SK-N-SH (cell line): ENCODE measurements around the gene LIX1L. TPM values are rescaled to one million over a fixed set of nuclear protein-coding genes. Genes with fewer than 3 reads are reported as not detected.

Experiments
- CTCF ChIA-PET: fragments of 300-600, 350-600 bp; formaldehyde crosslinking; extraction: SDS; loops from one replicate; lab custom pipeline; 2021; lab: Yijun Ruan, JAX
- POLR2A ChIA-PET: fragments of 350-600 bp; sonication (Branson Sonifier 250); formaldehyde crosslinking; extraction: SDS; loops from one replicate; lab custom pipeline; 2020; ENCODE audit warnings: antibody characterized with exemption, inconsistent platforms; lab: Yijun Ruan, JAX
- DNase-seq: peaks from one replicate; pipeline ENCODE4 v3.0.0; 2012
- H2AFZ ChIP-seq: fragments of 200-600 bp; sonication (generic); 2 replicates; pipeline ENCODE4 v1.8.1; 2016; ENCODE audit warnings: antibody characterized with exemption, mild to moderate bottlenecking, low read depth
- H3F3A ChIP-seq: fragments of 200-600 bp; sonication (generic); replicated peaks from 2 replicates; pipeline ENCODE3; 2016; ENCODE audit warnings: antibody characterized with exemption, mild to moderate bottlenecking; ENCODE audit not compliant: insufficient read depth
- H3K27ac ChIP-seq, 2 experiments: fragments of 200-500 bp in 1 of 2; fragments of 200-600 bp in 1 of 2; sonication (Bioruptor generic) in 1 of 2; sonication (generic), shearing (Covaris generic) in 1 of 2; 2 replicates each; pipeline versions ENCODE4 v1.5.1 to v1.6.1; 2014 to 2016; ENCODE audit warnings: low read depth in 2 of 2, inconsistent platforms in 1 of 2, low read length in 1 of 2, mild to moderate bottlenecking in 1 of 2, mixed read lengths in 1 of 2
- H3K27me3 ChIP-seq: fragments of 200-600 bp; sonication (generic), shearing (Covaris generic); 2 replicates; pipeline ENCODE4 v1.6.1; 2016; ENCODE audit warnings: mixed run types; ENCODE audit not compliant: insufficient read depth
- H3K36me3 ChIP-seq, 2 experiments: fragments of 200-500 bp in 1 of 2; fragments of 200-600 bp in 1 of 2; sonication (Bioruptor generic) in 1 of 2; sonication (generic) in 1 of 2; replicated peaks in 1 of 2; 2 replicates each; pipeline versions ENCODE3 to v1.5.1; 2014 to 2016; ENCODE audit warnings: low read length in 1 of 2, mild to moderate bottlenecking in 1 of 2; ENCODE audit not compliant: insufficient read depth in 2 of 2, control insufficient read depth in 1 of 2
- H3K4me1 ChIP-seq, 2 experiments: fragments of 200-500 bp in 1 of 2; fragments of 200-600 bp in 1 of 2; sonication (Bioruptor generic) in 1 of 2; sonication (generic), shearing (Covaris generic) in 1 of 2; 2 replicates each; pipeline versions ENCODE4 v1.5.1 to v1.6.1; 2014 to 2016; ENCODE audit warnings: low read depth in 1 of 2, low read length in 1 of 2, mixed run types in 1 of 2; ENCODE audit not compliant: insufficient read depth in 2 of 2, control insufficient read depth in 1 of 2
- H3K4me2 ChIP-seq: fragments of 200-600 bp; sonication (generic), shearing (Covaris generic); 2 replicates; pipeline ENCODE4 v1.6.1; 2017; ENCODE audit warnings: mixed run types
- H3K4me3 ChIP-seq, 2 experiments: fragments of 200-500 bp in 1 of 2; fragments of 200-600 bp in 1 of 2; sonication (Bioruptor generic) in 1 of 2; sonication (generic), shearing (Covaris generic) in 1 of 2; 2 replicates each; pipeline versions ENCODE4 v1.5.1 to v1.8.1; 2014 to 2016; ENCODE audit warnings: low read depth in 2 of 2, inconsistent platforms in 1 of 2, low read length in 1 of 2, mild to moderate bottlenecking in 1 of 2, mixed read lengths in 1 of 2, moderate library complexity in 1 of 2
- H3K79me2 ChIP-seq: fragments of 200-600 bp; sonication (generic); 2 replicates; pipeline ENCODE4 v1.8.1; 2017; ENCODE audit warnings: mild to moderate bottlenecking; ENCODE audit not compliant: insufficient read depth
- H3K9ac ChIP-seq: fragments of 200-600 bp; sonication (generic); 2 replicates; pipeline ENCODE4 v1.6.1; 2017; ENCODE audit warnings: mixed run types
- H3K9me2 ChIP-seq: fragments of 200-600 bp; sonication (generic); 2 replicates; pipeline ENCODE4 v1.6.1; 2017; ENCODE audit warnings: mixed run types
- H3K9me3 ChIP-seq: fragments of 200-600 bp; sonication (generic); 2 replicates; pipeline ENCODE4 v1.6.1; 2017; ENCODE audit warnings: mixed run types, mild to moderate bottlenecking, moderate library complexity
- H4K20me1 ChIP-seq: fragments of 200-600 bp; sonication (generic); 2 replicates; pipeline ENCODE4 v1.6.1; 2017; ENCODE audit warnings: mild to moderate bottlenecking, mixed run types; ENCODE audit not compliant: insufficient read depth
- CHD2 ChIP-seq: fragments of 150-350 bp; IDR thresholded peaks from 2 replicates; pipeline ENCODE4 v1.6.1; 2018; ENCODE audit warnings: low read length; ENCODE audit not compliant: partially characterized antibody
- EP300 ChIP-seq, 2 experiments: IDR thresholded peaks; 2 replicates each; pipeline versions ENCODE4 v1.4.0 to v1.6.1; 2012; ENCODE audit warnings: borderline replicate concordance in 1 of 2, low read depth in 1 of 2, low read length in 1 of 2
- FOSL2 ChIP-seq: IDR thresholded peaks from 2 replicates; pipeline ENCODE4 v1.4.0; 2012; ENCODE audit warnings: low read depth, mild to moderate bottlenecking, moderate library complexity, borderline replicate concordance
- FOXM1 ChIP-seq: IDR thresholded peaks from 2 replicates; pipeline ENCODE4 v1.4.0; 2012; ENCODE audit warnings: low read depth, mild to moderate bottlenecking
- GABPA ChIP-seq: IDR thresholded peaks from 2 replicates; pipeline ENCODE4 v1.4.0; 2012; ENCODE audit warnings: low read depth, mild to moderate bottlenecking
- GATA2 ChIP-seq: sonication (generic); formaldehyde crosslinking; IDR thresholded peaks from 2 replicates; pipeline ENCODE4 v1.5.0; 2020; ENCODE audit warnings: mild to moderate bottlenecking, missing genetic modification reagents
- IRF3 ChIP-seq: fragments of 150-350 bp; IDR thresholded peaks from 2 replicates; pipeline ENCODE4 v1.6.1; 2016; ENCODE audit warnings: mild to moderate bottlenecking, low read depth, low read length
- JUND ChIP-seq: IDR thresholded peaks from 2 replicates; pipeline ENCODE4 v1.4.0; 2012
- MAX ChIP-seq: IDR thresholded peaks from 2 replicates; pipeline ENCODE4 v1.4.0; 2012; ENCODE audit warnings: low read depth
- MEF2A ChIP-seq: IDR thresholded peaks from 2 replicates; pipeline ENCODE4 v1.4.0; 2012; ENCODE audit warnings: low read depth, borderline replicate concordance
- MXI1 ChIP-seq: IDR thresholded peaks from 2 replicates; pipeline ENCODE4 v1.6.1; 2012; ENCODE audit warnings: mild to moderate bottlenecking, low read depth, low read length, improper control_type of control experiment
- NFIC ChIP-seq: IDR thresholded peaks from 2 replicates; pipeline ENCODE4 v1.4.0; 2012; ENCODE audit warnings: borderline replicate concordance
- PBX3 ChIP-seq: IDR thresholded peaks from 2 replicates; pipeline ENCODE4; 2012
- POLR2AphosphoS5 ChIP-seq: IDR thresholded peaks from 2 replicates; pipeline ENCODE4 v1.6.1; 2012; ENCODE audit warnings: low read depth, low read length
- RCOR1 ChIP-seq: fragments of 150-350 bp; IDR thresholded peaks from 2 replicates; pipeline ENCODE4 v1.6.1; 2017; ENCODE audit warnings: antibody characterized with exemption, low read length
- REST ChIP-seq: IDR thresholded peaks from 2 replicates; pipeline ENCODE4 v1.6.1; 2012; ENCODE audit warnings: mild to moderate bottlenecking, low read depth, low read length, moderate library complexity
- RFX5 ChIP-seq: IDR thresholded peaks from 2 replicates; pipeline ENCODE4 v1.6.1; 2012; ENCODE audit warnings: mild to moderate bottlenecking, improper control_type of control experiment, low read length
- RXRA ChIP-seq: IDR thresholded peaks from 2 replicates; pipeline ENCODE4 v1.4.0; 2012; ENCODE audit warnings: low read depth, mild to moderate bottlenecking, borderline replicate concordance
- SIN3A ChIP-seq: IDR thresholded peaks from 2 replicates; pipeline ENCODE4 v1.6.1; 2012; ENCODE audit warnings: low read depth, mild to moderate bottlenecking, low read length, moderate library complexity, borderline replicate concordance
- TAF1 ChIP-seq: IDR thresholded peaks from 2 replicates; pipeline ENCODE4 v1.6.1; 2012; ENCODE audit warnings: low read depth, mild to moderate bottlenecking, low read length, moderate library complexity, borderline replicate concordance
- TCF12 ChIP-seq: IDR thresholded peaks from 2 replicates; pipeline ENCODE4 v1.4.0; 2012
- USF1 ChIP-seq: IDR thresholded peaks from 2 replicates; pipeline ENCODE4 v1.4.0; 2012; ENCODE audit warnings: low read depth, borderline replicate concordance
- USF2 ChIP-seq: fragments of 150-350 bp; IDR thresholded peaks from 2 replicates; pipeline ENCODE4 v1.6.1; 2017; ENCODE audit warnings: antibody characterized with exemption, low read length, low read depth, borderline replicate concordance
- YY1 ChIP-seq: IDR thresholded peaks from 2 replicates; pipeline ENCODE4 v1.4.0; 2012; ENCODE audit warnings: low read depth, mild to moderate bottlenecking
- WGBS: methylation state at CpG from one replicate; pipeline ENCODE4 v1.1.6; 2017; ENCODE audit warnings: low lambda C conversion rate; 5-methylcytosine and 5-hydroxymethylcytosine counted together
- polyA plus RNA-seq, 3 experiments: library from polyadenylated mRNA; depleted of rRNA; stranded (reverse); fragments of >200 nt; gene quantifications; 2 replicates each; pipeline ENCODE4 v1.2.3, GENCODE V29; 2012

Gene LIX1L
- polyA plus RNA-seq (2012; rRNA removed), result 39.1 and 39.4 TPM in 2 replicates
- 46.0 and 49.7 TPM in 2 replicates for polyA plus RNA-seq (2012; cell fraction: cytosol; rRNA removed)
- polyA plus RNA-seq (2012; cell fraction: nucleus; rRNA removed), result 22.1 and 26.1 TPM in 2 replicates

GRCh38 chr1:145957443-145958319 is at the start of gene LIX1L:
Gene LIX1L (minus strand): TSS chr1:145958017. CDS start chr1:145957927, 90 bp downstream.
- Histone ChIP-seq H3K4me1 (peaks cover 26 to 52% of the 10 kb centered on the region in 2 experiments), H3K79me2 (peaks cover 47% of the 10 kb centered on the region), H3K4me2 (peak within 1 kb of the TSS; percentile 78), H3K9me2 (no peaks in the 10 kb centered on the region), H3K36me3 (no peaks in the 10 kb centered on the region), H3K27me3 (no peaks in the 10 kb centered on the region), H3F3A (peaks cover 25% of the 10 kb centered on the region), H2AFZ (peak within 1 kb of the TSS; percentile 47), H3K9ac (peak within 1 kb of the TSS; percentile 73), H3K4me3 (peak within 1 kb of the TSS; percentile 62 to 74), H3K27ac (peak within 1 kb of the TSS; percentile 82 to 99), H3K9me3 (no peaks in the 10 kb centered on the region), H4K20me1 (no peaks in the 10 kb centered on the region; the same call in 1 of the 2 replicates)
- peak; percentile 95 for DNase-seq
- ChIA-PET CTCF (interaction anchor here (0.7 to 1.9 kb wide), 9 partner anchors 12 to 98 kb away, joined by 3 to 7 read pairs (median 3); partner anchors contain the start of genes PEX11B, PIAS3 and RBM8A), POLR2A (interaction anchor here (0.6 to 2.5 kb wide), 7 partner anchors 14 to 99 kb away, joined by 3 to 34 read pairs (median 4); partner anchors contain the start of genes PEX11B, PIAS3 and RBM8A)
- under 1% methylated on average over 19 of the region's 60 CpGs for WGBS
- TF ChIP-seq GABPA (0 out of 2 replicates have a peak, but pooled peaks have one; percentile 27), RXRA (no peak), POLR2AphosphoS5 (peak; percentile 71), EP300 (IDR thresholded peaks at IDR 0.05; ENCODE audit: borderline replicate concordance in 1 of 2, low read depth in 1 of 2, low read length in 1 of 2) (no peak; a peak in 1 of 4 replicates), TAF1 (peak; percentile 63), REST (no peak), RCOR1 (no peak; the same call in 1 of the 2 replicates), MAX (peak; percentile 54; the same call in 1 of the 2 replicates), MEF2A (no peak), SIN3A (0 out of 2 replicates have a peak, but pooled peaks have one; percentile 9), IRF3 (peak; percentile 26; the same call in 1 of the 2 replicates), TCF12 (no peak), FOSL2 (no peak), YY1 (no peak), FOXM1 (no peak), PBX3 (peak; percentile 99), USF1 (no peak), USF2 (no peak), NFIC (no peak; the same call in none of the 2 replicates), JUND (no peak), MXI1 (peak; percentile 78; the same call in 1 of the 2 replicates), CHD2 (peak; percentile 89), GATA2 (CRISPR knock-in tag) (no peak), RFX5 (peak; percentile 71)
